Uterus (tissue), 2 donors: ENCODE data around the gene IGFLR1.

Source experiments
- POLR2A ChIP-seq, 2 donors: fragments of 450-650 bp; IDR thresholded peaks; one replicate each; pipeline ENCODE4 v1.6.1; 2016; ENCODE audit warnings: antibody characterized with exemption in 2 of 2, mild to moderate bottlenecking in 1 of 2, moderate library complexity in 1 of 2
- TF ChIP-seq, protein P1 (sequence below), 4 experiments: fragments of 200-600 bp in 2 of 4; fragments of 450-650 bp in 2 of 4; sonication (generic) in 2 of 4; IDR thresholded peaks; one replicate each; pipeline ENCODE4 v1.5.1; 2016 to 2019; ENCODE audit warnings: antibody characterized with exemption in 4 of 4, mild to moderate bottlenecking in 2 of 4, moderate library complexity in 1 of 4

DNA sequence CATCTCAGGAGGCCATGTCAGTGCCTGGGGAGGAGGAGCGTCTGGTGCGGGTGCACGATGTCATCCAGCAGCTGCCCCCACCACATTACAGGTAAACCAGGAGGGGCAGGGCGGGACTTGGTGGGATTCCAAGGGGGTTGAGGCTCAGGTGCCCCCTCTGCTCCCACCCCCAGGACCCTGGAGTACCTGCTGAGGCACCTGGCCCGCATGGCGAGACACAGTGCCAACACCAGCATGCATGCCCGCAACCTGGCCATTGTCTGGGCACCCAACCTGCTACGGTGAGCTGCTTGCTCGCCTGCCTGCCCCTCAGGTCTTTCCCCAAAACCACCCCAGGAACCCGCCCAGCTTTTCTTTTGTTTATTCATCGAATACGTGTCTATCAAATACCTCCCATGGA, 40.3 kb upstream of the IGFLR1 start:
- TF ChIP-seq, protein P1, sequence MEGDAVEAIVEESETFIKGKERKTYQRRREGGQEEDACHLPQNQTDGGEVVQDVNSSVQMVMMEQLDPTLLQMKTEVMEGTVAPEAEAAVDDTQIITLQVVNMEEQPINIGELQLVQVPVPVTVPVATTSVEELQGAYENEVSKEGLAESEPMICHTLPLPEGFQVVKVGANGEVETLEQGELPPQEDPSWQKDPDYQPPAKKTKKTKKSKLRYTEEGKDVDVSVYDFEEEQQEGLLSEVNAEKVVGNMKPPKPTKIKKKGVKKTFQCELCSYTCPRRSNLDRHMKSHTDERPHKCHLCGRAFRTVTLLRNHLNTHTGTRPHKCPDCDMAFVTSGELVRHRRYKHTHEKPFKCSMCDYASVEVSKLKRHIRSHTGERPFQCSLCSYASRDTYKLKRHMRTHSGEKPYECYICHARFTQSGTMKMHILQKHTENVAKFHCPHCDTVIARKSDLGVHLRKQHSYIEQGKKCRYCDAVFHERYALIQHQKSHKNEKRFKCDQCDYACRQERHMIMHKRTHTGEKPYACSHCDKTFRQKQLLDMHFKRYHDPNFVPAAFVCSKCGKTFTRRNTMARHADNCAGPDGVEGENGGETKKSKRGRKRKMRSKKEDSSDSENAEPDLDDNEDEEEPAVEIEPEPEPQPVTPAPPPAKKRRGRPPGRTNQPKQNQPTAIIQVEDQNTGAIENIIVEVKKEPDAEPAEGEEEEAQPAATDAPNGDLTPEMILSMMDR (IDR thresholded peaks at IDR 0.05) = no peak
- TF ChIP-seq POLR2A (IDR thresholded peaks at IDR 0.05) = no peak
